GM18951 (cell line): ENCODE data around the gene AKAP9.
"Not testable (repeated sequence)": the region's sequence is repeated elsewhere in the genome, so short reads cannot be mapped to it uniquely, and the experiment has no call there.

ENCODE experiments used
- POLR2A ChIP-seq: IDR thresholded peaks from 4 replicates; pipeline ENCODE4 v1.6.1; 2011; ENCODE audit warnings: mild to moderate bottlenecking; ENCODE audit not compliant: insufficient read length, insufficient read depth; ENCODE audit errors: extremely low read depth
- in situ Hi-C: fragments of 300-500 bp; cut with MboI; formaldehyde crosslinking; loops from one replicate; pipeline ENCODE4 v1.12.0; 2022; ENCODE audit warnings: low sequenced_read_pairs, mixed read lengths, inconsistent platforms; ENCODE audit not compliant: unreplicated experiment

Gene AKAP9

GRCh38 chr7:92075455-92076158 lies 134.9 kb downstream of the AKAP9 start:
- TF ChIP-seq POLR2A = no peak
- in situ Hi-C loops = no loop called here

- TF ChIP-seq POLR2A = no peak
- in situ Hi-C loops = no loop called here
Measured at GRCh38 chr7:92076509-92076908, 135.8 kb downstream of the AKAP9 start.

GRCh38 chr7:92083922-92084321 lies 143.3 kb downstream of the AKAP9 start:
- in situ Hi-C loops = not testable (repeated sequence)

GRCh38 chr7:92088266-92088665 lies 147.6 kb downstream of the AKAP9 start:
- TF ChIP-seq POLR2A = no peak
- in situ Hi-C loops = no loop called here

GRCh38 chr7:92092210-92092609 lies 151.5 kb downstream of the AKAP9 start:
- no peak for TF ChIP-seq POLR2A
- in situ Hi-C loops = no loop called here

GRCh38 chr7:92095380-92095779 lies 154.7 kb downstream of the AKAP9 start:
- TF ChIP-seq POLR2A = no peak
- in situ Hi-C loops = no loop called here

- in situ Hi-C loops = no loop called here
- no peak for TF ChIP-seq POLR2A
Measured at GRCh38 chr7:92100534-92100933, 159.9 kb downstream of the AKAP9 start.

- in situ Hi-C loops = not testable (repeated sequence)
Measured at GRCh38 chr7:92102862-92103261, 162.2 kb downstream of the AKAP9 start.

GRCh38 chr7:92108821-92109220 lies 168.2 kb downstream of the AKAP9 start:
- TF ChIP-seq POLR2A = no peak
- in situ Hi-C loops = no loop called here

GRCh38 chr7:92110857-92111256 lies 170.2 kb downstream of the AKAP9 start:
- in situ Hi-C loops = no loop called here
- TF ChIP-seq POLR2A = no peak

- TF ChIP-seq POLR2A = no peak
- in situ Hi-C loops = no loop called here
Measured at GRCh38 chr7:92115821-92116220, 175.2 kb downstream of the AKAP9 start.

- TF ChIP-seq POLR2A = no peak
- in situ Hi-C loops = no loop called here
Measured at GRCh38 chr7:92116949-92117348, 176.3 kb downstream of the AKAP9 start.

GRCh38 chr7:92119213-92119759 lies 178.6 kb downstream of the AKAP9 start:
- in situ Hi-C loops = no loop called here
- no peak for TF ChIP-seq POLR2A

GRCh38 chr7:92121681-92122080 lies 181.0 kb downstream of the AKAP9 start:
- no peak for TF ChIP-seq POLR2A
- in situ Hi-C loops = no loop called here

- no peak for TF ChIP-seq POLR2A
- in situ Hi-C loops = no loop called here
Measured at GRCh38 chr7:92131093-92131492, 190.4 kb downstream of the AKAP9 start.
